Stimulated activated CD4-positive, alpha-beta T cell treated with anti-CD3 and anti-CD28 coated beads, TNF-alpha, amount 100 ng/mL, for 4 hours (primary cell): ENCODE results near the gene SENP8.

Experiments used
- DNase-seq, 3 experiments: peaks; one replicate each; pipeline ENCODE4 v3.0.0-alpha.2; 2020; ENCODE audit warnings: low read depth in 3 of 3

The SENP8 gene

GRCh38 chr15:72113347-72114031, 4.7 kb upstream of the SENP8 start:
- DNase-seq = no peak

DNA sequence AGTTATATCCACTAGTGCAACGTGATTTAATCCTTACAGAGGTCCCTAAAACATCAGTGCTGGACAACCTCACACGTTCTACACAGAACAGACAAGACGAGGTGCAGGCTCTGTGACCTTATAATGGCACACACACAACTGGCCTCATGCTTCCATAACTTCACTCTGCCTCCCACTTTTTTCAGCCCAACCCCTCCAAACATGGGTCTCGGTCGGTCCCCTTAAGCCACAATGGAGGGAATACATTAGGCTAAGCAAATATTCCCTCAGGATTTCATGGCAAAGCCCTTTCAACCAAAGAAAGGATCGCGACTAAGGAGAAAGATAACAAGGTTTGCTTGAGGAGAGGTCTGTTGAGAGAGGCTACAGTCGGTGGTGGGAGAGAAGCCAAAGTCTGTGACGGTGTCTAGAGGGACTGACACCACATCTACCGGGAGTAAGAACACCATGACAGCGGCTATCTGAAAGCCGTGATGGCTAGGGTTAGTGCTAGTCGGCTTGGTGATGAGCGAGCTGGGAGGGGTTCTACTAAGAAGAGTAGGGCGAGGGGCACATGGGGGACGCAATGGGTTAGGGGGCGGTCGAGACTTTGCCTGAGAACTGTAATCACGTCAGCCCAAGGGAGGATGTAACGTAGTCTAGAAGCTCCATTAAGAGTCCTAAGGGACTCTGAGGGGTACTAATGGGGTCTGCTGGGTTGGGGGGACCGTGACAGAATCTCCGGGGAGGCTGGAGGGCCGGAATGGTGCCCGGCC, 1.3 kb upstream of the SENP8 start:
- peak in 2 of 3 experiments; percentile 2 to 4 for DNase-seq

- DNase-seq = peak; percentile 31 to 50 (median 34)
Observed at GRCh38 chr15:72117486-72118016, 652 bp upstream of the SENP8 start.

DNA sequence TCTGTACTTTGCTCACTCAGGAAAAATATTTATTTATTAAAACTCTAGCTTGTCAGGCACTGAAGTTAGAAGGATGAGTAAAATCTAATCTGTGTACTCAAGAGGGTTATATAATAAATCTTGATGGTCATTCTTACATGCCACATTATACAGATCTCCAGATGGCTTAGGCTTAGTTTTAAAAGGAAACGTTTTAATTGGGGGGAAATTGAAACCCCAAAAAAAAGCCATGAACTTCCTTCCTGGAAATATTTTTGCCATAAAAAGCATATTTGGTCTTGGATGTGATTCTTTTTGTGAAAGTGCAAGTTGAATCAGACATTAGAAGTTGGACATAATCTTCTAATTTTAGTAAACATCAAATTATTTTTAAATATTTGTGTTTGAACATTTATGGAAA, 6.0 kb downstream of the SENP8 start:
- no peak for DNase-seq

GRCh38 chr15:72127724-72128322, 9.6 kb downstream of the SENP8 start:
- DNase-seq = no peak

- no peak for DNase-seq
Observed at GRCh38 chr15:72128359-72128758, 10.2 kb downstream of the SENP8 start.

- no peak for DNase-seq
Observed at GRCh38 chr15:72130272-72130671, 12.1 kb downstream of the SENP8 start.

GRCh38 chr15:72131922-72132321, 13.7 kb downstream of the SENP8 start:
- DNase-seq = no peak

GRCh38 chr15:72133211-72133610, 15.0 kb downstream of the SENP8 start:
- DNase-seq = no peak

DNA sequence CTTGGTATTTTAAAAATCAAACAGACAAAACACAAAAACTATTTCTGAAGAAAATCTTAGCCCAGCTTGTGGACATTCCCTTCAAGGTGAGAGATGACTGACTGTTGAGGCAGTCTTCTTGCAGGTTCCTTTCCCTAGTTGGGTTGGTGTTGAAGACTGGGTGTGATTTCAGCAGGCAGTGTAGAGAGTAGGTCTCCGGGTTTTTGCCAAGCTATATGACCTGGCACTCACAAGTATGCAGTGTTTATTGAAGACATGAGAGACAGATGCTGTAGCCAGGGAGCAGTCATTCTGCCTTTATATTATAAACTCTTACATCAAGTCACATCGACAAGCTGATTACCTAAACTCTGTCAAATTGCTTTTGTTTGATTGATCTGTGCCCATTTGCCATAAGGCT, 17.5 kb downstream of the SENP8 start:
- no peak for DNase-seq

- no peak for DNase-seq
Observed at GRCh38 chr15:72136170-72137051, 18.2 kb downstream of the SENP8 start.

DNA sequence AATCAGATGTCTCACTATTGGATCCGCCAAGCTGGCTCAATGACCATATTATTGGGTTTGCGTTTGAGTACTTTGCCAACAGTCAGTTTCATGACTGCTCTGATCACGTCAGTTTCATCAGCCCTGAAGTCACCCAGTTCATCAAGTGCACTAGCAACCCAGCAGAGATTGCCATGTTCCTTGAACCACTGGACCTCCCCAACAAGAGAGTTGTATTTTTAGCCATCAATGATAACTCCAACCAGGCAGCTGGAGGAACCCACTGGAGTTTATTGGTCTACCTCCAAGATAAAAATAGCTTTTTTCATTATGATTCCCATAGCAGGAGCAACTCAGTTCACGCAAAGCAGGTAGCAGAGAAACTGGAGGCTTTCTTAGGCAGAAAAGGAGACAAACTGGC, 21.5 kb downstream of the SENP8 start:
- DNase-seq = no peak

- DNase-seq = no peak
Observed at GRCh38 chr15:72140088-72140487, 21.9 kb downstream of the SENP8 start.

GRCh38 chr15:72141171-72142084, 23.2 kb downstream of the SENP8 start:
- DNase-seq = no peak

DNA sequence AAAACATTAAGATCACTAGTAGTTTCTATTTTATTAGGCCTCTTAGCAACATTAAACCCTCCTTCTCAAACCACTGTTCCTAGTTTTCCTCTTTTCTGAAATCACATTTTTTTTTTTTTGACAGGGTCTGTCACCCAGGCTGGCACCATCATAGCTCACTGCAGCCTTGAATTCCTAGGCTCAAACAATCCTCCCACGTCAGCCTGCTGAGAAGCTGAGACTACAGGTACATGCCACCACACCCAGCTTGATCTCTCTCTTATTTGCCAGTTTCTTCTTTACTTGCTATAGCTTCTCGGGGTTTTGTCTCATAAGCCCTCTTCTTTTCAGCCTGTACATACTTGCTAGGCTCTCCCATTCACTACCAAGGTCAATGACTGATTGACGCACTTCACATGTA, 28.0 kb downstream of the SENP8 start:
- DNase-seq = no peak

GRCh38 chr15:72146934-72147333, 28.7 kb downstream of the SENP8 start:
- DNase-seq = no peak

GRCh38 chr15:72147418-72147817, 29.2 kb downstream of the SENP8 start:
- DNase-seq = no peak

DNA sequence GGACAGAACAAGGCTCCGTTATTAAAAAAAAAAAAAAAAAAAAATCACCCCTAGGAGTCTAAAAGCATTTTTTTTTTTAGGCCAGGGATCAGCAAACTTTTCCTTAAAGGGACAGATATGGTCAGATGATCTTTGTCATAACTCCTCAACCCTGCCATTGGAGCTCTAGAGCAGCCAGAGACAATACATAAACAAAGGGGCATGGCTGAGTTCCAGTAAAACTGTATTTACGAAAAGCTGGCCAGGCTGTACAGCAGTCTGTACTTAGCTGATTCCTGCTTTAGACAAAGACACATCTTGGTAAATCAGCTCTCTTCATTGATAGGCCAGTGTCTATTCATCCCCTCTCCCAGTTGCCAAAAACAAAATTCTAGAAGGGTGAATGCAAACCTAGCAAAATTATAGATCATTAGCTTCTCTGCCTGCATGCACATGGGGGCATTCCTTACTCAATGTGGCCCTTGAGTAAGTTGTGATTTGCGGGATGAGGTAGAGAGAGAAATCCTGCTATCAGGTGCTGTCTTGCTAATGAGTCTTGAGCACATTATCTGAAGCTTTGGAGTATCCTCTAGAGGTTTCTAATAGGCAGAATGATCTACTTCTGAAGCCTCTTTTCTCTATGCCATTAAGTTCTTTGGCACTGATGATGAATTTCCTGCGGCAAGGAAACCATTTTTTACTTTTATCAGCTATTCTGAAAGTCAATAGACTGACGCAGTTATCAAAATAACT, 35.2 kb downstream of the SENP8 start:
- DNase-seq = no peak

GRCh38 chr15:72154316-72154715, 36.1 kb downstream of the SENP8 start:
- no peak for DNase-seq
